ENCODE data around the gene ASB2.

The ASB2 gene

DNA sequence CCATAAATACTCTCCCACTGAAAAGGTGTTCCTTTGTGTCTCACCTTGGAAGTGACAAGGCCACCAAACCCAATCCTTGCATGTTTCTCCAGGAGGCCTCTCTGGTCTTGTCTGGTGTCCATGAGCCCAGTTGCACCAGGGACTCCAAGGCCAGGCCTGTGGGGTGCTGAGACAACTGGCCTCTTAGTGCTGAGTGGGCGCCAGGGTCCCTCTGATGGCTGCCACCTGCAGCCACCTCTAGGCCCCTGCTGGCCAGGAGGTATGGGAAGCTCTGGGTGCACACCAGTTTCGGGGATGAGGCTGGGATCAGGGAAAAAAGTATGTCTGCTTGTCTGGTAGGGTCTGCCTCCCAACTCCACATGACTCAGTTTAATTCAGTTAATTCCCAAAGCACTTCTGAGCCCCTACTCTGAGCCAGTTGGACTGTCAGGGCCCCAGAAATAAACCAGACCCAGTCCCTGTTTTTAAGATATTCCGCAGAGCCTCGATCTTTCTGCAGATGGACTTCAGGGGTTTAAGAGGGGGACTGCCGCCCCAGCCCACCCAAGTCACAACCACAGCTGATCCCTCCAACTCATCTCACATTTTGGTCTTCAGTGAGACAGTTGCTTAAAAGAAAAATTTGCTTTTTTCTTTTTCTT, 64.3 kb downstream of the ASB2 start:
- DNase-seq = no peak
- TF ChIP-seq, protein P1, sequence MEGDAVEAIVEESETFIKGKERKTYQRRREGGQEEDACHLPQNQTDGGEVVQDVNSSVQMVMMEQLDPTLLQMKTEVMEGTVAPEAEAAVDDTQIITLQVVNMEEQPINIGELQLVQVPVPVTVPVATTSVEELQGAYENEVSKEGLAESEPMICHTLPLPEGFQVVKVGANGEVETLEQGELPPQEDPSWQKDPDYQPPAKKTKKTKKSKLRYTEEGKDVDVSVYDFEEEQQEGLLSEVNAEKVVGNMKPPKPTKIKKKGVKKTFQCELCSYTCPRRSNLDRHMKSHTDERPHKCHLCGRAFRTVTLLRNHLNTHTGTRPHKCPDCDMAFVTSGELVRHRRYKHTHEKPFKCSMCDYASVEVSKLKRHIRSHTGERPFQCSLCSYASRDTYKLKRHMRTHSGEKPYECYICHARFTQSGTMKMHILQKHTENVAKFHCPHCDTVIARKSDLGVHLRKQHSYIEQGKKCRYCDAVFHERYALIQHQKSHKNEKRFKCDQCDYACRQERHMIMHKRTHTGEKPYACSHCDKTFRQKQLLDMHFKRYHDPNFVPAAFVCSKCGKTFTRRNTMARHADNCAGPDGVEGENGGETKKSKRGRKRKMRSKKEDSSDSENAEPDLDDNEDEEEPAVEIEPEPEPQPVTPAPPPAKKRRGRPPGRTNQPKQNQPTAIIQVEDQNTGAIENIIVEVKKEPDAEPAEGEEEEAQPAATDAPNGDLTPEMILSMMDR (IDR thresholded peaks at IDR 0.05; ENCODE audit: borderline replicate concordance, extremely low read depth, low read length, poor library complexity, severe bottlenecking) = no peak
- no peak for TF ChIP-seq EZH2 (IDR thresholded peaks at IDR 0.05; ENCODE audit: borderline replicate concordance, low read depth, low read length, severe bottlenecking)
- no peaks in the 10 kb centered on the region for H3K9me3 ChIP-seq (ENCODE audit: insufficient read depth, low read length, severe bottlenecking)
- H3K9ac ChIP-seq (ENCODE audit: low read depth, low read length) = no peak overlapping the region
- no peak overlapping the region for H3K4me3 ChIP-seq (ENCODE audit: low read depth in 1 of 2, low read length in 2 of 2)
- H3K4me2 ChIP-seq (ENCODE audit: insufficient read depth, low read length) = no peak overlapping the region
- no peaks in the 10 kb centered on the region for H4K20me1 ChIP-seq (ENCODE audit: insufficient read depth, low read length)
- no peaks in the 10 kb centered on the region for H3K36me3 ChIP-seq (ENCODE audit: insufficient read depth, low read length)
- H3K27me3 ChIP-seq (ENCODE audit: insufficient read depth, low read length, poor library complexity) = no peaks in the 10 kb centered on the region
- H3K79me2 ChIP-seq (ENCODE audit: insufficient read depth, low read length) = no peaks in the 10 kb centered on the region
- ATAC-seq (ENCODE audit: insufficient read depth, low read depth) = no peak
- no peak overlapping the region for H3K27ac ChIP-seq (ENCODE audit: low read length)
- H3K4me1 ChIP-seq (ENCODE audit: insufficient read depth, low read length) = no peaks in the 10 kb centered on the region
- H2AFZ ChIP-seq (ENCODE audit: low read depth, low read length) = no peak overlapping the region

DNA sequence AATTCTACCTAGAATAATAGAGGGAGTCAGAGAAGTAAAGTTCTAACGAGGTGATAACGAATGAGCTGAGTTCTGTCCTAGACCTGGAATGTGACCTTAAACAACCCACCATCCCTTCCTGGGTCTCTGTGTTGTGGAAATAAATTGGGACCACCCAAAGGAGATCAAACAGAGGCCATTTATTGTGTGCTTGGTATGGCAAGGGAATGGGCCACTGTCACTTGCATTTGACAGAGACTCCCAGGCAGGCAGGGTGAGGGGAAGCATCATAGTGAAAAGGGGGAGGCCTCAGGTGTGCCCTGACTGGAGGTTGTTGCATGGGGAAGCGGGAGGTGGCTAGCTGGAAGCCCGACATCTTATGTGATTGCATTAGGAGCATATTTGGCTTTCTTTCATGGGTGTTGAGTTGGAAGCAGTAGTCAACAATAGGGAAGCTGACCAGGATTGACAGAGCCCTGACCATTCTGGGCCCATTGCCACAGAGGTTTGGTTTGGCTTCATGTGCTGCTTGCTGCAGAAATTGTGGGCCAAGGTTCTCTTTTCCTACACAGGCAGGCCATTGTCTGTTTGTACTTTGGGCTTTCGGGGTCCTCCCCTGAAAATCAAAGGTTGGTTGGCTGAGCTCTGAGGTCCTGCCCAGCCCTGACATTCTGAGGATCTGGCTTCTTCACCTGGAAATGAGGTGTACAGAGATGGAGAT, 66.8 kb downstream of the ASB2 start:
- no peaks in the 10 kb centered on the region for H3K79me2 ChIP-seq (ENCODE audit: insufficient read depth, low read length)
- no peaks in the 10 kb centered on the region for H4K20me1 ChIP-seq (ENCODE audit: insufficient read depth, low read length)
- TF ChIP-seq, protein P1 (IDR thresholded peaks at IDR 0.05; ENCODE audit: borderline replicate concordance, extremely low read depth, low read length, poor library complexity, severe bottlenecking) = no peak
- no peak for TF ChIP-seq EZH2 (IDR thresholded peaks at IDR 0.05; ENCODE audit: borderline replicate concordance, low read depth, low read length, severe bottlenecking)
- no peak overlapping the region for H3K4me3 ChIP-seq (ENCODE audit: low read depth in 1 of 2, low read length in 2 of 2)
- H2AFZ ChIP-seq (ENCODE audit: low read depth, low read length) = no peak overlapping the region
- H3K27me3 ChIP-seq (ENCODE audit: insufficient read depth, low read length, poor library complexity) = no peaks in the 10 kb centered on the region
- H3K9me3 ChIP-seq (ENCODE audit: insufficient read depth, low read length, severe bottlenecking) = no peaks in the 10 kb centered on the region
- DNase-seq (no peak), ATAC-seq (ENCODE audit: insufficient read depth, low read depth) (no peak)
- H3K36me3 ChIP-seq (ENCODE audit: insufficient read depth, low read length) = no peaks in the 10 kb centered on the region
- H3K9ac ChIP-seq (ENCODE audit: low read depth, low read length) = no peak overlapping the region
- H3K27ac ChIP-seq (ENCODE audit: low read length) = no peak overlapping the region
- H3K4me1 ChIP-seq (ENCODE audit: insufficient read depth, low read length) = no peaks in the 10 kb centered on the region
- no peak overlapping the region for H3K4me2 ChIP-seq (ENCODE audit: insufficient read depth, low read length)

DNA sequence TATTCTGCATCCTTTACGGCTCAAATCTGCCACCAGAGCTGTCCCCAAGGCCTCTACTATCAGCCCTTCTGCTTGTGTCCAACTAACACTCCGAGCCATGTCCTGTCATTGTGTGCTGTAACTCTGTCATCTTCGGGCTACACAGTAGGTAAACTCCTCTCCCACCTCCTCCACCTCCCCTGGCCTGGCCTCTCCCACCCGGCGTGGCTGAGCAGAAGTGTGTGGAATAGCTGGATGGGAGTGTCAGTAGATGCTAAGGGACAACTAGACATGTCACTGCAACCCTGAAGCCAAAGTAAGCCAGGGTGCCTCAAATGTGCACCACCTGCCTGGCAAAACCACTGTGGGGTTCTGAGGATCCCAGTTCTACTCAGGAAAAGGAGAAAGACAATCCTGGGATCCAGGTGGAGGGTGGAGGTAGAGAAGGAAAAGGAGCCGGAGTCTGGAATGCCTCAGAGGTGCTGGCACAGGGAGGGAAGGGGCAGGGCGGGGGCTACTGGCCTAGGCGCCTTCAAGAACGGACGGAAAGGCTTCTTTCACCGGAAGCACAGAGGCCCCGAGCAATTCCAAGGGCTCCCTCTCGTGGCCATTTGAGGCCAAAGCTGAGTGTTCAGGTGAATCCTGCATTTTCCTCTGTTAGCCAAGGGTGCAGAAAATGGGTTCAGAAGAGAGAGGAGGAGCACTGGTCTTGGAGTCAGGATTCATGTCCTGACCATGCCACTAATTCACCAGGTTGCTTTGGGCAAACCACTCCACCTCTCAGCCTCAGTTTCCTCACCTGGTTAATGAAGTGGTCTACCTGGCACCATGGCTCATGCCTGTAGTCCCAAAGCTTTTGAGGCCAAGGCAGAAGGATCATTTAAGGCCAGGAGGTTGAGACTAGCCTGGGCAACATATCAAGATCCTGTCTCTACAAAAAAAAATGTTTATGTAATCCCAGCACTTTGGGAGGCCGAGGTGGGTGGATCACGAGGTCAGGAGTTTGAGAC, 69.7 kb downstream of the ASB2 start:
- Histone ChIP-seq H2AFZ (ENCODE audit: low read depth, low read length) (no peak overlapping the region), H3K4me3 (ENCODE audit: low read depth in 1 of 2, low read length in 2 of 2) (no peak overlapping the region), H3K27me3 (ENCODE audit: insufficient read depth, low read length, poor library complexity) (no peaks in the 10 kb centered on the region), H3K36me3 (ENCODE audit: insufficient read depth, low read length) (no peaks in the 10 kb centered on the region), H3K4me1 (ENCODE audit: insufficient read depth, low read length) (no peaks in the 10 kb centered on the region), H3K4me2 (ENCODE audit: insufficient read depth, low read length) (no peak overlapping the region), H3K27ac (ENCODE audit: low read length) (no peak overlapping the region), H3K9me3 (ENCODE audit: insufficient read depth, low read length, severe bottlenecking) (no peaks in the 10 kb centered on the region), H3K9ac (ENCODE audit: low read depth, low read length) (no peak overlapping the region), H4K20me1 (ENCODE audit: insufficient read depth, low read length) (no peaks in the 10 kb centered on the region), H3K79me2 (ENCODE audit: insufficient read depth, low read length) (no peaks in the 10 kb centered on the region)
- ATAC-seq (ENCODE audit: insufficient read depth, low read depth) (peak; percentile 77), DNase-seq (peak; percentile 55)
- TF ChIP-seq EZH2 (IDR thresholded peaks at IDR 0.05; ENCODE audit: borderline replicate concordance, low read depth, low read length, severe bottlenecking) = no peak
- TF ChIP-seq, protein P1 (IDR thresholded peaks at IDR 0.05; ENCODE audit: borderline replicate concordance, extremely low read depth, low read length, poor library complexity, severe bottlenecking) = peak; percentile 78

All from DND-41 (cell line).